GM12872 (cell line): Measurements from ENCODE around the gene LDLRAP1.

ENCODE experiments used
- TF ChIP-seq, protein P1 (sequence below): IDR thresholded peaks from 3 replicates; pipeline ENCODE4 v1.5.1; 2011; ENCODE audit warnings: low read depth, mild to moderate bottlenecking, low read length, moderate library complexity; ENCODE audit not compliant: insufficient read depth

LDLRAP1 gene

DNA sequence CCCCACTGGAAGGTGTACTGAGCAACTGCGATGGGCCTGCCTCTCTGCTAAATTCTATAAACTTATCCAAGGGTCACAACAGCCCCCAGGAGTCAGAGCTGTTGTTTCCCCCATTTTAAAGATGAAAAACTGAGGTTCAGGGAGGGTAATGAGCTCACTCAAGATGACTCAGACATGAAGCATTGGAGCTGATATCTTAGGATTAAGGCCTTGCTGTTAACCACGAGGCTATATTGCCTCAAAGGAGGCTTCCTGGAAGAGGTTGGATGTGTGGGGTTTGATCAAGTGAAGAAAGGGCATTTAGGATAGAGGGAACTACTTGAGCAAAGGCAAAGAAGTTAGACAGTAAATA lies 6.7 kb downstream of the LDLRAP1 start:
- TF ChIP-seq, protein P1, sequence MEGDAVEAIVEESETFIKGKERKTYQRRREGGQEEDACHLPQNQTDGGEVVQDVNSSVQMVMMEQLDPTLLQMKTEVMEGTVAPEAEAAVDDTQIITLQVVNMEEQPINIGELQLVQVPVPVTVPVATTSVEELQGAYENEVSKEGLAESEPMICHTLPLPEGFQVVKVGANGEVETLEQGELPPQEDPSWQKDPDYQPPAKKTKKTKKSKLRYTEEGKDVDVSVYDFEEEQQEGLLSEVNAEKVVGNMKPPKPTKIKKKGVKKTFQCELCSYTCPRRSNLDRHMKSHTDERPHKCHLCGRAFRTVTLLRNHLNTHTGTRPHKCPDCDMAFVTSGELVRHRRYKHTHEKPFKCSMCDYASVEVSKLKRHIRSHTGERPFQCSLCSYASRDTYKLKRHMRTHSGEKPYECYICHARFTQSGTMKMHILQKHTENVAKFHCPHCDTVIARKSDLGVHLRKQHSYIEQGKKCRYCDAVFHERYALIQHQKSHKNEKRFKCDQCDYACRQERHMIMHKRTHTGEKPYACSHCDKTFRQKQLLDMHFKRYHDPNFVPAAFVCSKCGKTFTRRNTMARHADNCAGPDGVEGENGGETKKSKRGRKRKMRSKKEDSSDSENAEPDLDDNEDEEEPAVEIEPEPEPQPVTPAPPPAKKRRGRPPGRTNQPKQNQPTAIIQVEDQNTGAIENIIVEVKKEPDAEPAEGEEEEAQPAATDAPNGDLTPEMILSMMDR, result no peak

- TF ChIP-seq, protein P1, result no peak
These were observed 7.4 kb downstream of the LDLRAP1 start for GRCh38 chr1:25550683-25551310.

DNA sequence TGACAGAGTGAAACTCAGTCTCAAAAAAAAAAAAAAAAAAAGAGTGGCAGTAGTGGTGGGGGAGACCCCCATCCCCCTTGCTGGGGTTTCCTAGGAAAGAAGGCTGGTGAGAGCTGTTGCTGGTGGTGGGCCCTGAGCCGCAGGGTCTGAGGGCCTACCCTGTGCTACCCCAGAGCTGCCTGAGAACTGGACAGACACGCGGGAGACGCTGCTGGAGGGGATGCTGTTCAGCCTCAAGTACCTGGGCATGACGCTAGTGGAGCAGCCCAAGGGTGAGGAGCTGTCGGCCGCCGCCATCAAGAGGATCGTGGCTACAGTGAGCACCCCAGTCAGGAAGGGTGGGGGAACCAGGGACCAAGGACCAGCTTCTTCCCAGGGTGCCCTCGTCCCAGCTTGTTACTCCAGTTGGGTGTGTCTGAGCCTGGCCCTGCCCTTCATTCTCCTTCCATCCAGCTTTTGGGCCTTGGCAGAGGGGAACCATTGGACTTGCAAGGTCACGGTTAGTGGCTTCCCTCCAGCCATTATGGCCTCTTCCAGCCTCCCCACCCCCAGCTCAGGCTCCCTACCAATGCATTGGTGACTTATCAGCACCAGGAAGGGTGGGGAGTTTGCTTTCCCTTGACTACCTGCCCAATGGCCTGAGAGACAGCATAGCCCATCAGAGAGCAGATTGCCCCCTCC lies 10.5 kb downstream of the LDLRAP1 start:
- TF ChIP-seq, protein P1, result no peak

DNA sequence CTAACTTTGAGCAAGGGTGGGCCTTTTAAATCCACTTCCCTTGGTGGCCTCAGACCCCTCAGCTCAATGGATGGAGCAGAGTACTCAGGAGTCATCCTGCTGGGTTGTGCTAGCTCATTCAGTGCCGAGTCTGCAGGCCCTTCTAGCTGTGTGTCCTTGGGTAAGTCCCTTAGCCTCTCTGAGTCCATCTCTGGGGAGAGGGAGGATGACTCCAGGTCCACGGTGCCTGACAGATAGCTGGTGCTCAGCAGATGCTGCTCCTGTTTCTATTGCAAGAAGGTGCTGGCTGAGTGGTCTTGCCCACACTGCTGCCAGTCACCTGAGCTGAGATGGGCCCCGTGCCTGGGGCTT lies 11.0 kb downstream of the LDLRAP1 start:
- TF ChIP-seq, protein P1, result no peak

DNA sequence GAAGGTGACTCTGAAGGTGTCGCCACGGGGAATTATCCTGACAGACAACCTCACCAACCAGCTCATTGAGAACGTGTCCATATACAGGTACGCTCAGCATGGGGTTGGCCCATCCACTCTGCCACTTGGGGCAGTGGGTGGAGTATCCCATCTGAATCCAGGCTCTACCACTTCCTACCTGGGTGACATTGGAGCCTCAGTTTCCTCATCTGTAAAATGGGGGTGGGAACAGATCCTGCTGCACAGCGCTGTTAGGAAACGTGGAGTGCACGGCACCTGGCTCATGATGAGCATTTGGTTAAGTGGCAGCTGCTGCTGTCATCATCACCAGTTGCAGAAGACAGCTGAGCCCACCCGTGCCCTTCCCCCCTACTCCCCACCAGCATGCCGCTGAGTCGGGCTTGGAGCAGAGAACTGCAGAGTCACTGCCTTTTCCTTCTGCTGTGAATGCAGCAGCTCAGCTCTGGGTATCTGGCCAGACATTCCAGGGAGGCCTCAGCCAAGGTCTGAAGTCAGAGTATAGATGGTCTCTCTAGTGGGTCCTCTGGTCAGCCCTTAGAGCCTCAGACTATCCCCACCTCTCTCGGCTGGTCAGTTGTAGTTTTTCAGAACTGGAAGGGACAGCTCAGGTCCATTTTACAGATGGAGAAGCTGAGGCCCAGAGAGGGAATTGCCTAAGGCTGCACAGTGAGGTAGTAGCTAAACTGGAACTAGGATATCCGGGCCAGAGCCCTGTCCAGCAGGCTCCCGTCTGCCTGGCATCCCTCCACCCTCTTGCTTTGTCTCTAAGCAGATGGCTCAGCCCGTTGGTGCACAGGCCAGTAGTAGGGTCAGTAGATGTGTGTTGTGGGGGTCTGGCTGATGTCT lies 11.7 kb downstream of the LDLRAP1 start:
- TF ChIP-seq, protein P1, result no peak

- TF ChIP-seq, protein P1, result no peak
These were observed 12.3 kb downstream of the LDLRAP1 start for GRCh38 chr1:25555753-25556092.

GRCh38 chr1:25556132-25556670 lies 12.8 kb downstream of the LDLRAP1 start:
- TF ChIP-seq, protein P1, result no peak
